ENCODE measurements around the gene MCRIP1. TPM values are rescaled to one million over a fixed set of nuclear protein-coding genes. Genes with fewer than 3 reads are reported as not detected.
A peak's percentile ranks its signal among the peaks of the same experiment; 100 is the strongest.

Gene MCRIP1
- total and polyA plus RNA-seq, 2 of the 13 experiments (the other 11 are each of a cell fraction or from before 2014, with no cell fraction given): 79.7 to 84.9 TPM

DNA sequence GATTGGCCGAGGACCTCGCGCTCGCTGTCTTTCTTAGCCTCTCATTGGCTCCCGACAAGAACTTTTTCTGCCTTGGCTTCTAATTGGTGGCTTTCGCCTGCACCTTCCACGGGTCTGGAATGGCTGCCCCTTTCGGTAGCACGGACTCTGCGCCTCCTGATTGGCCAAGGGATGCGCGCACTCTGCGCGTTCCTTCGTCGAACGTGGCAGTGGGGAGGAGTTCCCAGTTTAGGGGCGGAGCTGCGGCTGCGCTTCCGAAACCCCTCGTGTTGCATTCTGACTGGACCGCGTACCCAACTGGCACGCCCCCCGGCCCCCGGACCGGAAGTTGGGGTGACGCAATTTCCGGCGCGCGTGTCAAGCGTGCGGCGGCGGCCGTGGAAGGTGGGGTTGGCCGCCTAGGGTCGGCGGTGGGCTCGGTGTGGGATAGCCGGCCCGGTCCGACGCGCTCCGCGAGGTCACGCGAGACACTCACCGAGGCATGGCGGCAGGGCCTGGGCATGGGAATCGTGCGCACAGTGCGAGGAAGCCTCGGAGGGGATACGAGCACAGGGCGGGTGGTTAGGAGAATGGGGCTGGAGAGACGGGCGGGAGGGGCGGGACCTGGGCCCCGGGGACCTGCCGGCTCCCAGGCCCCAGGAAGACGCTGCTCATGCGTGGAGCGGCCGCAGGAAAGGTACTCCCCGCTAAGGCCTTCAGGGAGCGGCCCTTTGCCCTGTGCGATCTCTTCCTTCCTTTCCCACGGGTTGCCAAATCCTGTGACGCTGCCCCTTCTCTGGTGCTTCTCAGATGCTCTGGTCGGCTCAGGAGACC is 27.9 kb upstream of the MCRIP1 start (continued):
- TF ChIP-seq THAP9 (CRISPR knock-in tag; IDR thresholded peaks at IDR 0.05; ENCODE audit: borderline replicate concordance): peak; percentile 92; the same call in 1 of the 2 replicates
- TF ChIP-seq ZBTB42 (CRISPR knock-in tag; IDR thresholded peaks at IDR 0.05): peak; percentile 92
- TF ChIP-seq SP4 (CRISPR knock-in tag; IDR thresholded peaks at IDR 0.05): peak; percentile 99
- no peak for TF ChIP-seq FOSL1 (CRISPR knock-in tag; IDR thresholded peaks at IDR 0.05; ENCODE audit: borderline replicate concordance)
- peak; percentile 66 for TF ChIP-seq IKZF4 (CRISPR knock-in tag; IDR thresholded peaks at IDR 0.05; ENCODE audit: borderline replicate concordance, low read depth, not compliant biosample characterization)
- peak; percentile 65 for TF ChIP-seq FOXO1 (CRISPR knock-in tag; IDR thresholded peaks at IDR 0.05)
- TF ChIP-seq ZNF543 (CRISPR knock-in tag; IDR thresholded peaks at IDR 0.05): peak; percentile 26; the same call in 1 of the 2 replicates
- TF ChIP-seq ZNF510 (CRISPR knock-in tag; IDR thresholded peaks at IDR 0.05; ENCODE audit: low read depth): no peak; the same call in 1 of the 2 replicates
- TF ChIP-seq RFX3 (CRISPR knock-in tag; IDR thresholded peaks at IDR 0.05): no peak
- peak; percentile 98 for TF ChIP-seq KDM5B (CRISPR knock-in tag; IDR thresholded peaks at IDR 0.05; ENCODE audit: borderline replicate concordance)
- peak; percentile 96 for TF ChIP-seq GMEB1 (CRISPR knock-in tag; IDR thresholded peaks at IDR 0.05; ENCODE audit: borderline replicate concordance)
- TF ChIP-seq TOE1 (CRISPR knock-in tag; IDR thresholded peaks at IDR 0.05): no peak; the same call in 1 of the 2 replicates
- 0 out of 2 replicates have a peak, but pooled peaks have one; percentile 94 for TF ChIP-seq MBNL3 (CRISPR knock-in tag; conservative IDR thresholded peaks at IDR 0.05)
- TF ChIP-seq SATB2 (CRISPR knock-in tag; IDR thresholded peaks at IDR 0.05): 0 out of 2 replicates have a peak, but pooled peaks have one; percentile 12
- TF ChIP-seq SCMH1 (CRISPR knock-in tag; IDR thresholded peaks at IDR 0.05; ENCODE audit: borderline replicate concordance): no peak
- peak; percentile 83 for TF ChIP-seq WIZ (CRISPR knock-in tag; IDR thresholded peaks at IDR 0.05)
- TF ChIP-seq, protein P1, sequence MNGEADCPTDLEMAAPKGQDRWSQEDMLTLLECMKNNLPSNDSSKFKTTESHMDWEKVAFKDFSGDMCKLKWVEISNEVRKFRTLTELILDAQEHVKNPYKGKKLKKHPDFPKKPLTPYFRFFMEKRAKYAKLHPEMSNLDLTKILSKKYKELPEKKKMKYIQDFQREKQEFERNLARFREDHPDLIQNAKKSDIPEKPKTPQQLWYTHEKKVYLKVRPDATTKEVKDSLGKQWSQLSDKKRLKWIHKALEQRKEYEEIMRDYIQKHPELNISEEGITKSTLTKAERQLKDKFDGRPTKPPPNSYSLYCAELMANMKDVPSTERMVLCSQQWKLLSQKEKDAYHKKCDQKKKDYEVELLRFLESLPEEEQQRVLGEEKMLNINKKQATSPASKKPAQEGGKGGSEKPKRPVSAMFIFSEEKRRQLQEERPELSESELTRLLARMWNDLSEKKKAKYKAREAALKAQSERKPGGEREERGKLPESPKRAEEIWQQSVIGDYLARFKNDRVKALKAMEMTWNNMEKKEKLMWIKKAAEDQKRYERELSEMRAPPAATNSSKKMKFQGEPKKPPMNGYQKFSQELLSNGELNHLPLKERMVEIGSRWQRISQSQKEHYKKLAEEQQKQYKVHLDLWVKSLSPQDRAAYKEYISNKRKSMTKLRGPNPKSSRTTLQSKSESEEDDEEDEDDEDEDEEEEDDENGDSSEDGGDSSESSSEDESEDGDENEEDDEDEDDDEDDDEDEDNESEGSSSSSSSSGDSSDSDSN (CRISPR knock-in tag; IDR thresholded peaks at IDR 0.05): peak; percentile 88
- peak; percentile 66; the same call in 1 of the 2 replicates for TF ChIP-seq ZFP37 (CRISPR knock-in tag; IDR thresholded peaks at IDR 0.05; ENCODE audit: borderline replicate concordance)
- no peak for TF ChIP-seq HNRNPUL1 (IDR thresholded peaks at IDR 0.05; ENCODE audit: low read depth, low read length)
- peak; percentile 84; the same call in 1 of the 2 replicates for TF ChIP-seq PHF21A (CRISPR knock-in tag; IDR thresholded peaks at IDR 0.05)
- TF ChIP-seq RBM39 (IDR thresholded peaks at IDR 0.05; ENCODE audit: low read depth, low read length, poor library complexity, severe bottlenecking): peak; percentile 71
